Adrenal gland (tissue), 5 donors: ENCODE results near the gene PLCB1.

Experiments used
- POLR2A ChIP-seq, 2 donors: fragments of 450-650 bp; IDR thresholded peaks; one replicate each; pipeline ENCODE4 v1.6.1; 2017; ENCODE audit warnings: antibody characterized with exemption in 2 of 2, mild to moderate bottlenecking in 2 of 2, moderate library complexity in 1 of 2
- TF ChIP-seq, protein P1 (sequence below), 6 experiments: fragments of 450-650 bp in 4 of 6; fragments of 200-600 bp in 2 of 6; sonication (generic) in 1 of 6; IDR thresholded peaks; 1 replicate in 5 of 6; 2 replicates in 1 of 6; pipeline versions ENCODE4 v1.5.1 to v1.8.0; 2016 to 2021; ENCODE audit warnings: antibody characterized with exemption in 6 of 6, mild to moderate bottlenecking in 2 of 6, moderate library complexity in 1 of 6
- donor health status: DM: no; HTN: no; CAD: no.

DNA sequence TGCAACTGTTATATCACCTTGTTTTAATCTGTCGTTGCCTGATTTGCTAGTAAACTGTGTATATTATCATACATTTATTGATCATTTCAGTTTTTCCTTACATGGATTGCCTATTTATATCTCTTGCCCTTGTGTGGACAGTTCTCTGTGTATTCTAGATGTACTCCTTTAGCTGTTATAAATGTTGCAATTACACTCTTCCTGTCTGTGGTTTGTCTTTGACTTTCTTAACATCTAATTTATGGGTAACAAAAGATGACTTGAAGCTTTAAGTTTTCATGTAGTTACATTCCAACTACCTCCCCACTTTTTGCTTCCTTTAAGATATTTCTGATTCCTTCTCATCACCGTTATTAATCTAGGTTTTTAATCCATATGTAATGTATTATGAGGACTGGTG is 22.6 kb downstream of the PLCB1 start:
- TF ChIP-seq, protein P1, sequence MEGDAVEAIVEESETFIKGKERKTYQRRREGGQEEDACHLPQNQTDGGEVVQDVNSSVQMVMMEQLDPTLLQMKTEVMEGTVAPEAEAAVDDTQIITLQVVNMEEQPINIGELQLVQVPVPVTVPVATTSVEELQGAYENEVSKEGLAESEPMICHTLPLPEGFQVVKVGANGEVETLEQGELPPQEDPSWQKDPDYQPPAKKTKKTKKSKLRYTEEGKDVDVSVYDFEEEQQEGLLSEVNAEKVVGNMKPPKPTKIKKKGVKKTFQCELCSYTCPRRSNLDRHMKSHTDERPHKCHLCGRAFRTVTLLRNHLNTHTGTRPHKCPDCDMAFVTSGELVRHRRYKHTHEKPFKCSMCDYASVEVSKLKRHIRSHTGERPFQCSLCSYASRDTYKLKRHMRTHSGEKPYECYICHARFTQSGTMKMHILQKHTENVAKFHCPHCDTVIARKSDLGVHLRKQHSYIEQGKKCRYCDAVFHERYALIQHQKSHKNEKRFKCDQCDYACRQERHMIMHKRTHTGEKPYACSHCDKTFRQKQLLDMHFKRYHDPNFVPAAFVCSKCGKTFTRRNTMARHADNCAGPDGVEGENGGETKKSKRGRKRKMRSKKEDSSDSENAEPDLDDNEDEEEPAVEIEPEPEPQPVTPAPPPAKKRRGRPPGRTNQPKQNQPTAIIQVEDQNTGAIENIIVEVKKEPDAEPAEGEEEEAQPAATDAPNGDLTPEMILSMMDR (IDR thresholded peaks at IDR 0.05): no peak
- no peak for TF ChIP-seq POLR2A (IDR thresholded peaks at IDR 0.05)
